Stimulated activated CD4-positive, alpha-beta T cell treated with anti-CD3 and anti-CD28 coated beads, Interleukin-1b, Interleukin-23, amount 100 ng/mL, for 1 hour (primary cell): ENCODE measurements around the gene ECE1.

ENCODE experiments used
- DNase-seq, 2 donors: peaks; one replicate each; pipeline ENCODE4 v3.0.0-alpha.2; 2020; ENCODE audit warnings: low read depth in 2 of 2

The ECE1 gene

DNA sequence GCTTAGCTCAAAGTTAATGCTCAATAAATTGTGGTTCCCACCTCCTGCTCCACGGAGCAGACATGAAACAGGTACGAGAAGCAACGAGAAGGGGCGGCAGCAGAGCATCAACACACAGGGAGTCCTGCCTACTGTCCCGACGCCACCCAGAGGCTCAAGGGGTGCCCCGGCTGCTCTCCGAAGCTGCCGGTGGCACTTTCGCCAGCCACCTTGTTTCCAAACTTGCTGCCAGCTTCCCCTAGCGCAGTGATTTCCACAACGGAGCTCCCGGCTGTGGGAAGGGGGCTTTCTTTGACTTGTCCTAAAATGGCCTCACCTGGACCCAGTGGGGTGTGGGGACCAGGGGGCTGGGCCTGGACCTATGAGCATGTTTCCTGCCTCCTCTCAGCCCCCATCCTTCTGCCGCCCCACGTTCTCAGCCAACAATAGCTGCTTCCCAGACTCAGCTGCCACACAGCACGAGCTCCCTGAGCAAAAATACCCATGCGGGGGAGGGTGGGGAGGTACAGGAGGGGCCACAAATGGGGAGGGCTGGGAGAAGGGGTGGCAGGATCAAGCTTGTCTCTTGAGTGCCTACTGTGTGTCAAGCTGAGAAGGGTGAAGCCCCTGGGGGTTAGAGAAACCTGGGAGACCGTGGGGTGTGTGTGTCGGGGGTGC, 35.6 kb upstream of the ECE1 start:
- no peak for DNase-seq

DNA sequence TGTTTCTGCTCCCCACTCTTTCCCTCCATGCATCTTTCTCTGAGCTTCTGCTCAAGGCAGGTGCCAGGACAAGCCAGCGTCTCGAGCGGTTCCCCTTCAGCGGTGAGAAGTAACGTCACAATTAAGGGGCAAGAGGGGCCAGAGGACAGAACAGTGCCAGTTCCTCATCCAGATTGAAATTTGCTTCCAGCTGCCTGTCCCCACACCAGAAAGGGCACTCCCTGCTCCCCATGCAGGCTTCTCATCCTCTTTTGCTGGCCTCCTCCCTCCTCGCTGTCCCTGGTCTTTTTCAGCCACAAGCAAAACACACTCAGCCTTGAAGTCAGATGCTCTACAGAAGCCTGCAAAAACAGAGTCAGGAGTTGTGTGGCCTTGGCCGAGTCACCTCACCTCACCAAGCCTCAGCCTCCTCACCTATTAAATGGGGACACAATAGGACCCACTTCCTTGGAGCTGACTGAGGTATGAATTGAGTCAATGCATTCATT, 35.0 kb upstream of the ECE1 start:
- DNase-seq, result no peak

DNA sequence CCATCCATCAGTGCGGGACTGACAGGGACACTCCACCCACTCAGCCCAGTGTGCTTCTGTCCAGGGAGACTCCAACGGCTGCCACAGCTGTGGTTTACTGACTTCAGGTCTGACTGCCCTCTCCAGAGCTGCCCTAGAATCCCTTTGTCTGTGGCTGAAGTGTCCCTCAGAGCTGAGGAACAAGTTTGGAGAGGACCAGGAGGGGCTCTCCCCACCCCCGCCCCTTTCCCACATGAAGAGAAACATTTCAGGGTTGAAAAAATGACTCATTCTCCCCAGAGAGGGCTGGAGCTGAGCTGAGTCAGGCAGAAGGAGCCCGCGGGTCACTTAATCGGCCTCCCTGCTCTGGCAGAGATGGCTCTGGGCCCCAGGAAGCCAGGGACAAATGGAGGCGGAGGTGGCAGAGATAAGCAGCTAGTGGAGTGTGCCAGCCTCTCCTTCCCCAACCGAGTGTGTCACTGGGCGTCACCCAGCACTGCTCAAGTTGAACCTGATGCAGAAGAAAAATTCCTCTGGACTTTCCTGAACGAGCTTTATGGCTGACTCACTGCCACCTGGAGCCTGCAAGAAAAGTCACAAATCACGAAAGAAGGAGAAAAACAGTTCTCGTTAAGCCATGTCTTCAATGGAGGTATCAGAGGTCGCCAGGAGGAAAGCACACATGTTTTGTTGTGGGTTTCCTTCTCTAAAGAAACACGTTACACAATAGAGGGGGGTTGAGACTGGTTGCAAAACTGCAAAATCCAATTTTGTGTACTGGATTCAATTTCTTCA, 34.3 kb upstream of the ECE1 start:
- DNase-seq, result peak; percentile 24 to 60

DNA sequence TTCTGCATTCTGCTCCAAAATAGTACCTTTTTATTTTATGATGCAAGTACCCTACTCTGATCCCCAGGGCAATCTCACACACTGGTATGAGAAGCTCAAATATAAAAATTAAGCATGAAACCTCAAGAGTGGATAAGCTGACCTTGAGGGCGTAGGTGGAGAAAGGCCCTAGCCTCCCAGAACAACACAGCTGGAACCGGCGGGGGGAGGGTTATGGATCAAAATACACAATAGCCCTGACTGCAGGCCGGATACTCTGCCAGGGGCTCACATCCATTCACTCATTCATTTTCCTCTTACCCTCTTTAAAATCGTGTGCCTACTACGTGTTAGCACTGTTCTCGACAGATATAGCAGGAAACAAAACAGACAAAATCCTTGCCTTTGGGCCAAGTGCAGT, 32.8 kb upstream of the ECE1 start:
- no peak for DNase-seq

DNA sequence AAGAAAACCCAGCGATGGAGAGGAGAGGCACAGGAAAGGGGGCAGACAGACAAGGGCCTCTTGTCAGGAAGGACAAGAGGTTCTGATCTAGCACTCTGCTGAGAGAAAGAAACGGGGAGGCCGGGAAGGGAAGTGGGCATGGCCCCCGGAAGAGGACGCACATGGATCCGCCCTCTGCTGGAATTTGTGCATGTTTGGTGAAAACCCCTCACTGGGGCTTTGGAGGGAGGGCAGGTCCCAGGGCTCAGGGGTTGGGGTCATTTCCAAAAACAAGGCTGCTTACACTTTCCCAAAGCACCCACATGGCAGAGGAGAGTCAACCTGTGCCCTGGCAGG, 32.4 kb upstream of the ECE1 start:
- no peak for DNase-seq

DNA sequence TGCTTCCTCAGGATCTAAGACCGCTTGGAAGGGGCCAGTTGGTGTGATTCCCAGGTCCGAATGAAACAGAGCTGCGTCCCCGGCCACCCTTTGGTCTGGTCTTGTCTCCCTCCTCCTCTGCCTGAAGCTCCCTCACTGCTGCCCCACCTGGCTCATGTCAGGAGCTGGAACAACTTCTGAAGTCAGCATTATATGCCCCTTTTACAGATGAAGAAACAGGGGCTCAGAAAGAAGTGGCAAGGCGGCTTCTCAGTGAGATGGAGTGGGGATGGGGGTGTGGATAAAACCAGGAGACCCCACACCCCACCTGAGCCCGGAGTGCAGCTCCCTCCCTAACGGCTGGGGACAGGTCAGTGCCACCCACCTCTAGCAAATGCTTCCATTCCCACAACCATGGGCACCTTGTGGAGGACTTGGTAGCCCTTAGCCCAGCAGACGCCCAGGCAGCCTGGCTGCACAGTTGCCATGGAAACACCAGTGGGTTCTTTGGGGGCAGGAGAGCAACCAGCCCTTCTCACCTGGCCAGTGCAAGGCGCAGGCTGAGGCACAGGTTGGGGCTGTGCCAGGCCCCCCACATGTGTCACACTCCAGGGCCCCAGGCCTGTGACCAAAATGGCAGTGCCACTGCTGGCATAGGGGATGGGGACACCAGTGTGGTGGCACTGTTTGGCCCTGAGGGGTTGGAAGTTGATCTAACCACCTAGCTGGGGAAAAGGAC, 31.9 kb upstream of the ECE1 start:
- no peak for DNase-seq

DNA sequence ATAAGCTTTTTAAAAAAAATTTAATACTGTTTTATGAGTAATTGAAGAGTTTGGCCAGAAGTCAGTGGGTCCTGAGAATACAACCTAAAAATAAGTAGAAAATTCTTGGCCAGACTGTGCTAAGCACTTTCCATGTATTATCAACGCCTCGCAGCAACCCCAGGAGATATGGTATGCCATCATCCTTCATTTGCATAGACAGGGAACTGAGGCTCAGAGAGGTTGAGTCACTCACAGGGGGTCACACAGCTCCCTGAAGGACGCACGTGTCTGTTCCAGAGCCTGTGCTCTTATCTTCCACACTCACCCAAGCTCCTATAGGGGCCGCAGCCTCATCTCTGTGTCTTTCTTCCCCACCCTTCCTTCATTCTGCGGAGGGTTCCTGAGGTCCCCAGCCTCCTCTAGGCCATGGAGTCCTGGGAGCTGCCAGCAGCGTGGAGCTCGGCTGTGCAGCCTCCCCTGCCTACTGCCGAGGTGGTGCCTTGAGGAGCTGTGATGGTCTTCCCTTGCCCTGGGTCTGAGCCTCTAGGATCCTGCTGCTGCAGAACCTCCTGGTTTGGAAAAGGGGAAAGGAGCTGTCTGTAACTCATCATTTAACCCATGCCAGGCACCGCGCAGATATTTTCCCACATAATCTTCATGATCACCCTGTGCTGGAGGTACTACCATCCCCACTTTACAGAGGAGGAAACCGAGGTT, 30.3 kb upstream of the ECE1 start:
- no peak for DNase-seq

DNA sequence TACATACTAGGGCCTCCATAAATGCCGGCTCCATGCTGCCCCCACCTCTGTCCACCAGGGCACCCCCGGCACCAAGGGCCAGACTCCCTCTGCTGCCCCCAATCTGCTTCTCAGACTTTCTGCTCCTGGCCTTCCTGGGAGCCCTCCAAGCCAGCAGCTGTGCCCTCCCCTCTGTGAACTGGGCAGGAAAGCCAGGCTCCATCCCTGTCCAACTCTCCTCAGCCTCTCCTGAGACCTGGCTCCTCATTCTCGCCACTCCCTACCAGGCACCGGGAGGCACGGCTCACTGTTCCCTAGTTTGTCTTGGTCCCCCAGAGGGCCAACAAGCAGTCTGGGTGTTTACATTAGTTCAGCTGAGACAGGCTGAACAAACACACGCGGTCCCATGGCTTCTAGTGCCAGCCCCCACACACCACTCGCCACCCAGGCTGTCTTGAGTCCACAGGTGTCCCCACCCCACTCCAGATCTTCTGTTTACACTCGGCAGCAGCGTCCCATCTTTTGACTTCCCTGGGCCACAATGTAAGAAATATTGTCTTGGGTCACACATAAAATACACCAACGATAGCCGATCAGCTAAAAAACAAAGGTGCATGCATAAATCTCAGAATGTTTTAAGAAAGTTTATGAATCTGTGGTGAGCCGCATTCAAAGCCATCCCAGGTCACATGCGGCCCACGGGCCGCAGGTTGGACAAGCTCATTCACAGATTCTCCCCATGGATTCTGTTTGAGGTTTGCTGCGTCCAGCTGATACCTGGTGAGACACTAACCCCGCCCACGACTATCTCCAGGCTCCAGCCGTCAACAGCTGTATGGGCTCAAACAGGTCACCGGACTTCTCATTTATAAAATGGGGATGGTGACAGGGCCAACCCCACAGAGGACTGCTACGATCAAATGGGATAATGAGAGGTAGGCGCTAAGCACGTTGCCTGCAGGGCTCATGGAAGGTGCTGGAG, 29.5 kb upstream of the ECE1 start:
- no peak for DNase-seq

DNA sequence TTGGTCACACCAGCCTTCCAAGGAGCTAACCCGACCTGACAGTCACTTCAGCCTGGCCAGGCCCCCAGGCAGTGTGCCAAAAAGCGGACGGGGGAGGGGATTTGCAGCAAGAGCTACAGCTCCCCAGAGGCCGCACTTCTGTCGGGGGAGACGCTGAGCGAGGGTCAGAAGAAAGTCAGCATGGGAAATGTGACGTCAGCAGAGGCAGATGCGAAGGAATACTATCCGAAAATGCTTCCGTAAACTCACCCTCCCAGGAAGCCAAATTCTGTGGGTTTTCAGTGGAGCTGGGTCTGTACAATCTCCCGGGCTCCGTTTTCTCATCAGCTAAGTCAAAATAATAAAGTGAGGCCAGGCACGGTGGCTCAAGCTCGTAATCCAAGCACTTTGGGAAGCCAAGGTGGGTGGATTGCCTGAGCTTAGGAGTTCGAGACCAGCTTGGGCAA, 28.5 kb upstream of the ECE1 start:
- DNase-seq, result no peak

DNA sequence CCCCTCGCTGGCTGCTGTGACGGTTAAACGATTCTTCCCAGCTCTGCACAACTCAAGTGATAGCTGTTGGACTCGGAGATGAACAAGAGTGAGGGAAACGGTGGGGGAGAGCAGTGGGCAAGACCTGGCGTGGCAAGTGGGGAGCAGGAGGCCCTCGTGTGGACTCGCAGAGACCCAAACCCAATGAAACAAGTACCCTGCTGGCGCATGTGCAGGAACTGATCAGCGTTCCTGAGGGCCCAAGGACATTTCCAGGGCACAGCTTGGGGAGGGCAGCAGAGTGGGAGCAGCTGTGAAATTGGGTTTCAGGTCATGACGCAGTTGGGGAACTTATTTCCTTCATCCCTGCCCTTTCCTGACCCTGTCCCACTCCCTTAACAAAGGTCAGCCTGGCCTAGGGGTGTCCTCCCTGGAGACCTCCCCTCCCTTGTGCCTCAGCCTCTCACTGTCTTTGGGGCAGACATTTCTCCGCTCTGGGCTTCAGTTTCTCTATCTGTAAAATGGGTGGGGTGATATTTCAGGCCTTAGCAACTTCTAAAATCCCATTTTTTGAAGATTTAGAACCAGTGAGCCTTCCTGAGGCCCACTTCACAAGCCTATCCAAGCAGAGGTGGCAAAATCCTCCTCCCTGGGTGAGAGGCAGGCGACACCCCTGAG, 27.9 kb upstream of the ECE1 start:
- no peak for DNase-seq

DNA sequence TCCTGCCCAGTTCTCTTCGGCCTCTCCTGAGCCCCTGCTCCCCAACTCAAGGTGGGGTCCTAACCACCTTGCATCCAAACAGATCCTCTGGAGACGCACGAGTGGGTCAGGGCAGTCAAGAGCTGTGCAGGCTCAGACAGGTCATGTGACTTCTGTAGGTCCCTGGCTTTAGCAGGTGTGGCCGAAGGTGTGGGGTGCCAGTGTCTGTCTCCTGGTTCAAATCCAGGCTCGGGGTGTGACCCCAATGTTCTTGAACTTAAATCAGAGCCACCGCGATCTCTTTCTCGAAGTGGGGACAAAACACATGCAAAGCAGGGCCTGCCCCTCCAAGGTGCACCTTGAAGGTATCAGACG, 27.4 kb upstream of the ECE1 start:
- no peak for DNase-seq

DNA sequence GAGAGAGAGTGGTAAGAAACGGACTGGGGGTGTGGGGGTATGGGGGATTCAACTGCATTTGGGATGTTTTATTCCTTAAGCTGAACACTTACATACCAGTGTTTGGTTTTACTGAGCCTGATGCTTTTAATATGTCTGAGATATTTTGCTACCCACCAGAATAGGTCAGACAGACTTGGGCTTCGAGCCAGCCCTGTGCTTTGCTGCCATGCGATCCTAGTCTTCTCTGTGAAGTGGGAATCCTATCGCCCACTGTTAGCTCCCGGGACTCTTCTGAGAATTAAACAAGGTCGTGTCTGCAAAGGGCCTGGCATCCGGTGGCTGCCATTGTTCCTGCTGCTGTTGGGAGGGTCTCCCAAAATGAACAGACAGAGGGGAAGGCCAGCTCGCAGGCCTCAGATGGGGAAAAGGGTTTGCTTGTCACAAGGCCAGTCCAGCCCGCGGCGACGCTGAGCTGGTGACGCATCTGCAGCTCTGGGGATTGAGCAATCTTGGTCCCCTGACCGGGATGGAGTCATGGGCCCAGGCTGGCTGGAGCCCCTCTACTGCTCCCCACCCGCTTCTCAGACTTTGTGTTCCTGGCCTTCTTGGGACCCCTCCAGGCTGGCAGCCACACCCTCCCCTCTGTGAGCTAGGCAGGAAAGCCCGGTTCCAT, 26.9 kb upstream of the ECE1 start:
- DNase-seq, result no peak

DNA sequence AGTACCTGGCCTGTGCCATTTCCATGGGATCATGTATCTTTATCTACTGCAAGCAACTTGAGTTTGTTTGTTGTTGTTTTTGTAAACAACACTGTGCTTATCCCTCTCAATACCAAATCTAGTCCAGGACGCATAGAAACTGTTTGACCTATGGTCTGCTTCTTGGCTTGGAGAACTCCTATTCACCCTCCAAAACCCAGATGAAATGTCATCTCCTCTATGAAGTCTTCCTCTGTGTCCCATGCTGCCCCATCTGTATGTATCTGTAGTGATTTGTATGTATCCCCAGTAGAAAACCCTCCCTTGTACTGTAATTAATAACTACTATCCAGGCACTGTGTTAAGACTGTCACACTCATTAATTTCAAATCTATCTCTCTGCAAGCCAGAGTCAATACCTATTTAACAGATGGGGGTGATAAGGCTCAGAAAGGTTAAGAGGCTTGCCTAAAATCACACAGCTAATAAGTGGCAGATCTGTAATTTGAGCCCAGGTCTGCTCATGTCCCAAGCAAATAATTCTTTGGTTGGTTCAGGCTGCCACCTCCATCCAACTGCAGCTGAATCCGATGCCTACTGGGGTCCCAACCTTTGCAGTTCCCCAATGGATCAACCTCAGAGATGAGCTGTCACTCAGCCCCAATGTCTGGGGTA, 24.6 kb upstream of the ECE1 start:
- no peak for DNase-seq

DNA sequence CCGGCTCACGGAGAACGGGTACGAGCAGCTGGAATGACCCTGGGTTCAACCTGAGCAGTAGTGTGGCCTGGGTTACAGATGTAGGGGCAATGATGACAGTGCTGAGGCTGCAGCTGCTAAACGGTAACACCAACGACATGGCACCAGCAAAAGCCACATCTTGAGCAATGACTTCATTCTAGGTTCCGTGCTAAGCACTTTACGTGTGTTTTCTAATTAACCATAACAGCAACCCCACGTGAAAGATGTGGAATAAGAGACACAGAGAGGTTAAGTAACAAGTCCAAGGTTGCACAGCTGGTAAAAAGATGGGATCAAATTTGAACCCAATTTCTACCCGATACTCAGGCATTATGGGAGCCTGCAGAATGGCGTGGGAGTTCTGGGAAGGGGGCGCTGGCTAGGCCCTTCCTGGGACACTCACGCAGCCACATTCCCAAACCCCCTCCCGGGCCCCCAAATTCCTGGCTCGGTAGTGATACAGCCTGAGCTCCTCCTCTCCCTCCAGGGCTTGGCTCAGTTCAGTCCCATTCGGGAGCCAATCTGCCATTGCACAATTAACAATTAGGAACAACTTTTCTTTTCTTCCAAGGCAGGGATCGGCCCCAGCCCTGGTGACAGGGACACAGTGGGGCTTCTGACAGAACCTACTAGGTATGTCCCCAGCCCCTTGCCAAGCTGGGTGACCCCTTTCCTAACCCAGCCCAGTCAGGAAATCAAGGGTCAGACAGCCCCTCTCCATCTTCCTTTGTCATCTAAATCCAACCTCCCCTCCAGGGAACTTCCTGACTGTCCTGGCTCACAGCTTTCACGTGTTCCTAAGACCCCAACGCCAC, 23.8 kb upstream of the ECE1 start:
- DNase-seq, result no peak

DNA sequence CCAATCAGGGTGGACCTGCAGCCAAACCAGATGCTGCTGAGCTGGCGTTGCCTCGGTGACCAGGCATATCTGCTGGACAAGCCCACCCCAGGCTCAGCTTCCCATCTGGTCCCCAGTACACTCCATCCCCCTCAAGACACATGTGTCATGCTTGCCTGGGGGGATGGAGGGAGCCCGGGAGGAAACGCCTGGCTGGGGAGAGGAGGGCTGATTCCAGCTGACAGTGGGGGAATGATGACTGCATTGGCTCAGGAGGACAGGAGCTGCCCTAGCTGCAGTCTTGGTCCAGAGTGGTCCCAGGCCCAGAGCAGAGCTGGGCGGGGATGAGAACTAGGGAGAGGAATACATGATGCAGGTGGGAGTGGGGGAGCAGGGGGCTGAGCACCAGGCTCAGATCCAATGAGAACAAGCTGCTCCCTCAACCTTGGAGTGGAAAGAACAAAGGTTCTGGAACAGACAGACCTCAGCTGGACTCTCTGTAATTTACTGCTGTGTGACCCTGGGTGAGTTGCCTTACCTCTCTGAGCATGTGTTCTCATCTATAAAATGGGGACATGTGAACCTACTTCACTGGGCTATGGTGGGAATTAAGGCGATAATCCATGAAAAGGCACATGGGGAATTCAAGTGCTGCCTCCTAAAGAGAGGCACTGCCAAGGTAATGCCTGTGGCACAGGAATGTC, 23.1 kb upstream of the ECE1 start:
- no peak for DNase-seq

DNA sequence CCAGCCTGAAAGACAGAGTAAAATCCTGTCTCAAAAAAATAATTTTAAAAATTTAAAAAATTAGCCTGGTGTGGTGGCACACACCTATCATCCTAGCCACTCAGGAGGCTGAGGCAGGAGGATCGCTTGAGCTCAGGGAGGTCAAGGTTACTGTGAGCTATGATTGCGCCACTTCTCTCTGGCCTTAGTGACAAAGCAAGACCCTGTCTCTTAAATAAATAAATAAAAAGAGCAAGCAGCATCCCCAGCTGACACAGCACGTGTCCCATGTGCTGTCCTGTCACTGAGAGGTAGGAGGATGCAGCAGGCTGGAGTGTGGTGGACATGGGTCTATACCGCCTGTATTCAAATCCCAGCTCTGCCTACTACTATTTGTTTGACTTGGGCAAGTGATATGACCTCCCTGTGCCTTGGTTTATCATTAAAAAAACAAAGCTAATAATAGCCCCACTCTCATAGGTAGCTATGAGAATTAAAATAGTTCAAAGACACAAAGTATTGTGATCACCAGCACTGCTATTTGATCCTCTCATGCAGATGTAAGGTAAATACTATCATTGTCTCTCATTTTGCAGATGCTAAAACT, 22.2 kb upstream of the ECE1 start:
- no peak for DNase-seq

DNA sequence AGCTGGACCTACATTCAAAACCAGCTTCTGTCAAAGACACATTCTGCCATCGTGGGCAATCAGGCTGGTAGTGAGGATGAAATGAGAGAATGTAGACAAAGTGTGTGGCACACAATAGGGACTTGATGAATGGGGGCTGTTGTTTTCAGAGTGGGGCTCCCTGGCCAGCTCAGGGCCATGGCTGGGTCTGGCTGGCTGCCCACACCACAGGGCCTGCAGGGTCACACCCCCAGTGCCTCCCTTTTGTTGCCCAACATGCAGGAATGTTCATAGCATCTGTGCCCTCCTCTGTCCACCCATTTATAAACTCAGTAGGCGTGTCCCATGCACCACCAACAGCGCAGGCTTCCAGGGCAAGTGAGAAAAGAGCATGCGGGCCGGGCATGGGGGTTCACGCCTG, 20.8 kb upstream of the ECE1 start:
- no peak for DNase-seq
